Right renal pelvis (tissue), 4 donors: ENCODE data around the gene ZFP82. TPM values are rescaled to one million over a fixed set of nuclear protein-coding genes. Genes with fewer than 3 reads are reported as not detected.
A peak's percentile ranks its signal among the peaks of the same experiment; 100 is the strongest.

Experiments used
- DNase-seq, 4 donors: peaks; one replicate each; pipeline ENCODE4 v3.0.0-alpha.2; 2013; ENCODE audit warnings: low read depth in 4 of 4, low spot score in 3 of 4, missing footprints in 1 of 4
- polyA plus RNA-seq, 4 donors: library from polyadenylated mRNA; unstranded; fragments of 120-200 nt; gene quantifications; one replicate each; pipeline ENCODE4 v1.2.1, GENCODE V29; 2013; ENCODE audit not compliant: insufficient read length in 4 of 4

ZFP82 gene
- polyA plus RNA-seq = 10 to 100 TPM; 13.2 to 16.8 (median 16.0) TPM

DNA sequence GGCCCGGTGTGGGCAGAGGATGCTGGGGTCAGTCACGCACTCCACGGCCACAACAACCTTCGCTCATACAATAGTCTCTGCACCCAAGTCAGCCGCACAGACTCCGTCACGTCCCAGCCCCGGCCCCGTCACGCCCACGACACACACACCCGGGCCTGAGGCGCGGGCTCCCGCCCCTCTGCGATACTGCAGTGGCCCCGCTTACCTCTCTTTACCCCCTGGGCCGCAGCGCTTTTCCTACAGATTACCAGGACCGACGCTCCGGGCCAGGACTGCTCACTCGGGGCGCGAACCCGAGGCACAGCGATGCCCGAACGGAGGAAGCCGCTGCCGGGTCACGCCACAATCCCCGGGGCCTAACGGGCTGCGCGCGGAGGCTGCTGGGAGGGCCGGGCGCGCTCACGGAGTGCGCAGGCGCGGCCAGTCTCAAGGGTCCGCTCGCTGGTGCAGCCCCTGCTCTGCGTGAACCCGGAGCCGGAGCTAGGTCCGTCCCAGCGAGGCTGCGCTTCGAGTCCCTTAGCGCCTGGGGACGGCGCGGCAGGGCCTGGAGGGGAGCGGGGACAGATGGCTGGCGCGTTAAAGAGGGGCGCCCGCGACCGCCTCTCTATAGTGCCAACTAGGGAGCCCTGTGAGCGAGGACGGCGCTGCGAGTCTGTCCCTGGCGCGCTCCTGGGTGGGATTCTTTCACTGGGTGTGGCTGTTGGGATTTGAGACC is at the start of gene ZFP82:
Gene ZFP82, minus strand, starts transcription at position 358 of the 715 bp plus-strand sequence. CDS start 8,855 bp downstream, outside the sequence.
- peak; percentile 76 to 81 (median 79) for DNase-seq

DNA sequence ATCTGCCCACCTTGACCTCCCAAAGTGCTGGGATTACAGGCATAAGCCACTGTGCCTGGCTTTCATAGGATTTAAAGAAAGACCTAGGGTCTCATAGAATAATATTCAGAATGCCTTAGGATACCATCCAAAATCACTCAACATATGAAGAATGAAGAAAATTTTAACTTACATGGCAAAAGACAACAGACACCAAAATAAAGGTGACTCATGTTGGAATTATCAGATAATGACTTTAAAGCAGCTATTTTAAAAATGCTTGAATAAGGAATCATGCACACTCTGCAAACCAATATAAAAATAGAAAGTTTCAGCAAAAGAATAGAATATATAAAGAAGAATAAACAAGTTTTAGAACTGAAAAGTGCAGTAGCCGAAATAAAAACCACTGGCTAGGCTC is 41.6 kb upstream of the ZFP82 start:
- no peak for DNase-seq

DNA sequence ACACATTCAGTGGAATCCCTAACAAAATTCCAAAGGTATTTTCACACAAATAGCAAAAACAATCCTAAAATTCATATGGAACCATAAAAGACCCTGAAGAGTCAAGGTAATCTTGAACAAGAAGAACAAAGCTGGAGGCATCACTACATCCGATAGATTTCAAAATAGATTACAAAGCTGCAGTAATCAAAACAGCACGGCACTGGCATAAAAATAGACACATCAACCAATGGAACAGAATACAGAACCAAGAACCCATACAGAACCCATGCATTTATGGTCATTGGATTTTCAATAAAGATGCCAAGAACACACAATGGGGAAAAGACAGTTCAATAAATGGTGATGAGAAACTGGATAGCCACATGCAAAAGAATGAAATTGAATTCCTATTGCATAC is 38.4 kb upstream of the ZFP82 start:
- no peak for DNase-seq

DNA sequence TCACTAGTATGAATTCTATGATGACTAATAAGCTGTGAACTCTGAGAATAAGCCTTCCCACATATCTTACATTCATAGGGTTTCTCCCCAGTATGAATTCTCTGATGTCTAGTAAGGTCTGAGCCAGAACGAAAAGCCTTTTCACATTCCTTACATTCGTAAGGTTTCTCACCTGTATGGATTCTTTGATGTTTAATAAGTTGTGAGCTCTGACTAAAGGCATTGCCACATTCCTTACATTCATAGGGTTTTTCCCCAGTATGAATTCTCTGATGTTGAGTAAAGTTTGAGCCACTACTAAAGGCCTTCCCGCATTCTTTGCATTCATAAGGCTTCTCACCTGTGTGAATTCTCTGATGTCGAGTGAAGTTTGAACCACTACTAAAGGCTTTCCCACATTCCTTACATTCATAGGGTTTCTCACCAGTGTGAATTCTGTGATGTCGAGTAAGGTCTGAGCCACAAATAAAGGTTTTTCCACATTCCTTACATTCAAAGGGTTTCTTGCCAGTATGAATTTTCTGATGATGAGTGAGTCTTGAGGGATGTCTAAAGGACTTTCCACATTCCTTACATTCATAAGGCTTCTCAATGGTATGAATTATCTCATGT is 30.7 kb upstream of the ZFP82 start:
- DNase-seq = no peak

DNA sequence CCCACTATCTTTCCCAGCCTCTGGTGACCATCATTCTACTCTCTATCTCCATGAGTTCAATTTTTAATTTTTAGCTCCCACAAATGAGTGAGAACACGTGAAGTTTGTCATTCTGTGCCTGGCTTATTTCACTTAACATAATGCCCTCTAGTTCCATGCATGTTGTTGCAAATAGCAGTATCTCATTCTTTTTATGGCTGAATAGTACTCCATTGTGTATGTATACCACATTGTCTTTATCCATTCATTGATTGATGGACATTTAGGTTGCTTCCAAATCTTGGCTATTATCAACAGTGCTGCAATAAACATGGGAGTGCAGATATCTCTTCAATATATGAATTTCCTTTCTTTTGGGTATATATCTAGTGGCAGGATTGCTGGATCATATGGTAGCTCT is 22.9 kb upstream of the ZFP82 start:
- DNase-seq = no peak

DNA sequence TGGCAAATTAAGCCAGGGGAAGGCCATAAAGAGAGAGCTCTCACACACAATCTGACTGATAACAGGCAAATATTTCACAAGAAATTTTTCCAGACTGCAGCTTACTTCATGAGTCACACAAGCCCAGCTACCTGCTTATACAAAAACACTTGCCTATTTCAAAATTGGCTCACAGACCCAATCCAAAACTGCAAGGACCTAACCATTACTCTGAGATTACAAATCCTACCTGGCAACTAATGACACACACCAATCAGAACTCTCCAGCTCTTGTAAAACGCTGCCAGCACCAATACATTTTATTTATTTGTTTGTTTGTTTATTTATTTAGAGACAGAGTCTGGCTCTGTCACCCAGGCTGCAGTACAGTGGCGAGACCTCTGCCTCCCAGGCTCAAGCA is 18.1 kb upstream of the ZFP82 start:
- DNase-seq = no peak

DNA sequence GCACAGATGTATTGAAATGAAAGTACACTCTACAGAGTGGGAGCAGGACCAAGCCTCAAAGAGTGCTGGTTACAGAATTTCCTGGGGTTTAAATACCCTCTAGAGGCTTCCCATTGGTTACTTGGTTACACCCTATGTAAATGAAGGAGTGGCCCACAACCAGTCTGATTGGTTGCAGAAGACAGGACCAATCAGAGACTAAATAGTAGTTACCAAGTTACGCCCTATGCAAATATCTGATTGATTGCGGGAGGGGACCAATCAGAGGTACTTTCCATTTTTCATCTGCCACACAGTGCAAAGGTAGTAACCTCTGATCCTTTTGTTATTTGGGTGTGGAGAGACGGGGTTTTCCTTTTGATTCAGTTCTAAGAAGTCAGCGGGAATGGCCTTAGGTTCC is 5.5 kb upstream of the ZFP82 start:
- DNase-seq = no peak

DNA sequence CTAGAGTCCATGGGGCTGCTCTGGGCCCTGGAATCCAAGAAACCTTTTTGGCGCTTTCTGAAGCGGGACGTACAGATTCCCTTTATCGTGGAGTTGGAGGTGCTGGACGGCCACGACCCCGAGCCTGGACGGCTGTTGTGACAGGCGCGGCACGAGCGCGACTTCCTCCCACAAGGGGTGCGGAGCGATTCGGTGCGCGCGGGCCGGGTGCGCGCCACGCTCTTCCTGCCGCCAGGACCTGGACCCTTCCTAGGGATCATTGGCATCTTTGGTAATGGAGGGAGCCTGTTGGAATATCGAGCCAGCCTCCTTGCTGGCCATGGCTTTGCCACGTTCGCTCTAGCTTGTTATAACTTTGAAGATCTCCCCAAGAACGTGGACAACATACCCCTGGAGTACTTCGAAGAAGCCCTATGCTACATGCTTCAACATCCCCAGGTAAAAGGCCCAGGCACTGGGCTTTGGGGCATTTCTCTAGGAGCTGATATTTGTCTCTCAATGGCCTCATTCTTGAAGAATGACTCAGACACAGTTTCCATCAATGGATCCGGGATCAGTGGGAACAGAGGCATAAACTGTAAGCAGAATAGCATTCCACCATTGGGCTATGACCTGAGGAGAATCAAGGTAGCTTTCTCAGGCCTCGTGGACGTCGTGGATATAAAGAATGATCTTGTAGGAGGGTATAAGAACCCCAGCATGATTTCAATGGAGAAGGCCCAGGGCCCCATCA is 3.5 kb upstream of the ZFP82 start:
- peak in 1 of 4 donors; percentile 39 for DNase-seq

DNA sequence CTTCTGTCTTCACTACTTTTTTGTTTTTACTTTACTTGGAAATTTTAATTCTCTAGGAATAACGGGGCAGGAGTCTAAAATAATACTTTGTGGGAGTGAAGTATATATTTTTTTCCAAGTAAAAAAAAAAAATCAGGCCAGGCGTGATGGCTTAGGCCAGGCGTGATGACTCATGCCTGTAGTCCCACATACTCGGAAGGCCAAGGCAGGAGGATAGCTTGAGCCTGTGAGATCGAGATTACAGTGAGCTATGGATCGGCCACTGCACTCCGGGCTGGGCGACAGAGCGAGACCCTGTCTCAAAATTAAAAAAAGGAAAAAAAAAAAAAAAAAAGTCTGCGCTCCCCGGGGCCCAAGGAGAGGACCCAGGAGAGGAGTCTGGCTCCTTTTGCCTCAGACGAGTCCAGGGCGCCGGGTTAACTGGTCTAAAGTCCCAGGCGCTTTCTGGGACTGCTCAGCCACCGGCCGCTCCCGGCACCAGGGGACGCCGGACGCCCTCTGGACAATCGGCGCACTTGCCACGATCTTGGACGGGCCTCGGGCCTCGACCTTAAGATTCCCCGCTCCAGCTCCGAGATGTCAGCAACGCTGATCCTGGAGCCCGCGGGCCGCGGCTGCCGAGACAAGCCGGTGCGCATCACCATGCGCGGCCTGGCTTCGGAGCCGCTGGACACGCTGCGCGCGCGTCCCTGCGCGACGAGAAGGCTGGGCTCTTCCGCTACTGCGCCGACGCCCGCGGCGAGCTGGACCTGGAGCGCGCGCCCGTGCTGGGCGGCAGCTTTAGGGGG is 2.7 kb upstream of the ZFP82 start:
- DNase-seq = peak in 3 of 4 donors; percentile 23 to 48 (median 26)

DNA sequence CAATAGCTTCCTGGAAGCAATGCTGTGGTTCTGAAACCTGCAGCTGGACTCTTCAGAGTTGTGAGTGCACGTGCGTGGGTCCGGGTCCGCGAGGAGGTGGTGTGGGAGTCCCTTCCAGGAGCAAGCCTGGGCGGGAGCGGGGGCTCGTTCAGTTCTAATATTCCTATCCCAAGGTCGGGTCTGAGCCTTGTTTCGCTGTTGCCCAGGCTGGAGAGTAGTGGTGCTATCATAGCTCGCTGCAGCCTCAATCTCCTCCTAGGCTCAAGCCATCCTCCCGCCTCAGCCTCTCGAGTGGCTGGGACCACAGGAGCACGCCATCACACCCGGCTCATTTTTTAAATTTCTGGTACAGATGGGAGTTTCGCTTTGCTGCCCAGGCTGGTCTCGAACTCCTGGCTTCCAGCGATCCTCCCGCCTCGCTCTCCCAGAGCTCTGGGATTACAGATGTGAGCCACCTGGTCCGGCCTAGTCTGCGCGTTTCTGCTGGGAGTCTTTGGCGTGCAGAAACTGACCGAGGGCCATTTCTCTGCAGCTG is 625 bp downstream of the ZFP82 start:
- no peak for DNase-seq

DNA sequence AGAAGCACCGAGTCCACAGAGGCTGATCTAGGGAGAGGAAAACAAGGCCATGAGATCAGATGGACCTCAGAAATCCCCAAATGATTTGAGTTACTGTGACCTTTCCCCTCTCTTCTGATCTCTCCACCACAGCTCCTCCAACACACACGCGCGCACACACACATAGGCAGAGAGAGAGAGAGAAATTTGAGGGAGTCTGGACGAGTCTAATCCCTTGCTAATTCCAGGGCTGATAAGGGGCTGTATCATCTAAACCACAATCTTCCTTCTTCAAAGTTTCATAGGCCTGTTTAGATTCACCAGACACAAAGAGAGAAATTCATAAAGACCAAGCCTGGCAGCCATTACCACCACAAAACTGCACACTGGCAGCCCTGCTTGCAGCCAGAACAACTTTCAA is 8.6 kb downstream of the ZFP82 start:
- DNase-seq = no peak

DNA sequence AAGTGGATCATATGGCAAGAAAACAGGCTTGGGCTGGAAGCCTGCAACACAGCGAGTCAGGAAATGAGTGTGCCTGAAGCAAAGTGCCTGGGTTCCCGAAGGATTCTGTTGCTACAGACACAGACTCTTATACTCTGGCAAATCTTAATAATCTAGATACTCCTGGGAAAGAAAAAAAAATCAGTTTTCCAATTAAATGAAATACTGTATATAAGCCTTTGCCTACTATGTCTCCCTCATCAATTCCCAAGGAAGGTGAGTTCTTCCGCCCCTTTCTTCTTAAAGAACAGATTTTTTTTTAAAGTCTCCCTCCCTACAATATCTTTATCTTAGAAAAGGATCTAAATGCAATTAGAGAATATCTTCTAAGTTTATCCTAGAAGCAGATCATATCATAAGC is 10.3 kb downstream of the ZFP82 start:
- DNase-seq = no peak

DNA sequence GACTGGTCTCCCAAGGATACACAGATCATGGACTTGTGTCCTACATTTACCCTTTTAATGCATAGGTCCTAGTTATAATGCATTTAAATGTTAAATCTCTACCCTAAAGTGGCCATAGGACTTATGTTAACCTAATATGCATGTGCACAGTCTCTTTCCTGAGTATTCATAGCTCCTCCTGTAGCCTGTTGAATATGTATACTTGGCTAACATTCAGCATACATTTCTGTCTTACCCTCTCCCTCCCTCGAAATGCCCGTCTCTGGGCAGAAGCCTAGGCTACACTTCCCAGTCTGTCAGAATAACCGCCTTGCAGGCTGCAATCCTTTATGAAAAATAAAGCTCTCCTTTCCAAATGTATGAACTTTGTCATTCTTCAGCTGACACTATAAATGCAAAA is 13.9 kb downstream of the ZFP82 start:
- DNase-seq = no peak

DNA sequence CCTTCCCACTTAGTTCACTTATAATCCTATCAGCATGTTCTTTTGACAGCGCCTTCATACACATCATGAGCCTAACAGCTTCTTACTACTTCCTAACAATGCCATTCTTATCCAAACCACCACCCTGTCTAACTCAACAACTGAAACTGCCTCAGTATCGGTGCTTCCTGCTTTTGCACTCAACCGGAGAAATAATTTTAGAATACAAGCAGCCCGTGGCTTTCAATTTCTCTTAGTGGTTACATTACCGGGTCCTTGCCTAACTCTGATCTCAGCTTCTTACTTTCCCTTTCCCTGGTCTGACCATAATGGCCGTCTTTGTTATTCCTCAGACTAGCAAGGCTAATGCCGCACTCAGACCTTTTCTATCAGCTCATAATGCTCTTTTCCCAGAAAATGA is 17.0 kb downstream of the ZFP82 start:
- DNase-seq = no peak

DNA sequence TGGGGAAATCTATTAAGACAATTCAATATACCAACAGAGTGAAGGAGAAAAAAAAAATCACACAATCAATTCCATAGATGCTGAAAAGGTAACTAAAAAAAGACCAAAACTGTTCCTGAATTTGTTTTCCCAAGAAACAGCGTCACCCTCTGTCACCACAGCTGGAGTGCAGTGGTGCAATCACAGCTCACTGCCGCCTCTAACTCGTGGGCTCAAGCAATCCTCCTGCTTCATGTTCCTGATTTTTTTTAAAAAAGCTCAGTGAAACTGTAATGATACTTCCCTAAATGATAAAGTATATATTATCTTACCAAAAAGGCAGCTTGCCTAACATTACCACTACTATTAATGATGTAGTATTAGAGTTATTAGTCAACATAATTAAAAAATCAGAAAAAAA is 19.9 kb downstream of the ZFP82 start:
- no peak for DNase-seq

DNA sequence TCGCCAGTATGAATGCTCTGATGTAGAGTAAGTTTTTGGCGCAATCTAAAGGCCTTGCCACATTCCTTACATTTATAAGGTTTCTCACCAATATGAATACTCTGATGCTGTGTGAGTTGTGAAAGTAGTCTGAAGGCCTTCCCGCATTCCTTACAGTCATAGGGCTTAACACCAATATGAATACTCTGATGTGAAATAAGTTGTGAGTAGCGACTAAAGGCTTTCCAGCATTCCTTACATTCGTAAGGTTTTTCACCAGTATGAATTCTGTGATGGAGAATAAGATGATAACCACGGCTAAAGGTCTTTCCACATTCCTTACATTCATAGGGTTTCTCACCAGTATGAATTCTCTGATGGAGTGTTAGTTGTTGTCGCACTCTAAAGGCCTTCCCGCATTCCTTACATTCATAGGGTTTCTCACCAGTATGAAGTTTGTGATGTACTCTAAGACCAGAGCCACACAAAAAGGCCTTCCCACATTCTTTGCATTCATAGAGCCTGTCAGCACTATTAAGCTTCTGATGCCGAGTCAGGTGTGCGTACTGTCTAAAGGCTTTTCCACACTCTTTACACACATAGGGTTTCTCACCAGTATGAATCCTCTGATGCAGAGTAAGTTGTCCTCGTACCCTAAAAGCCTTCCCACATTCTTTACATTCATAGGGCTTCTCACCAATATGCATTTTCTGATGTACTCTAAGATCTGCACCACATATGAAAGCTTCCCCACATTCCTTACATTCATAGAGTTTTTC is 25.3 kb downstream of the ZFP82 start:
- no peak for DNase-seq

DNA sequence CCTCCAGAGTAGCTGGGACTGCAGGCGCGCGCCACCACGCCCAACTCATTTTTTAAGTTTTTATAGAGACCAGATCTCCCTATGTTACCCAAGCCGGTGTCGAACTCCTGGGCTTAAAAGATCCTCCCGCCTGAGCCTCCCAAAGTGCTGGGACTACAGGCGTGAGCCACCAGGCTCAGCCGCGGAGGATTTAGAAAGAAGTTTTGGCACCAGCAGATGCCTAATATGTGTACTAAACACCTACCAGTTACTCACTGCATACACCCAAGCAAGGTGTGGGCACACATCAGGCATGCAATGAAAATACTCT is 39.0 kb downstream of the ZFP82 start:
- DNase-seq = no peak

DNA sequence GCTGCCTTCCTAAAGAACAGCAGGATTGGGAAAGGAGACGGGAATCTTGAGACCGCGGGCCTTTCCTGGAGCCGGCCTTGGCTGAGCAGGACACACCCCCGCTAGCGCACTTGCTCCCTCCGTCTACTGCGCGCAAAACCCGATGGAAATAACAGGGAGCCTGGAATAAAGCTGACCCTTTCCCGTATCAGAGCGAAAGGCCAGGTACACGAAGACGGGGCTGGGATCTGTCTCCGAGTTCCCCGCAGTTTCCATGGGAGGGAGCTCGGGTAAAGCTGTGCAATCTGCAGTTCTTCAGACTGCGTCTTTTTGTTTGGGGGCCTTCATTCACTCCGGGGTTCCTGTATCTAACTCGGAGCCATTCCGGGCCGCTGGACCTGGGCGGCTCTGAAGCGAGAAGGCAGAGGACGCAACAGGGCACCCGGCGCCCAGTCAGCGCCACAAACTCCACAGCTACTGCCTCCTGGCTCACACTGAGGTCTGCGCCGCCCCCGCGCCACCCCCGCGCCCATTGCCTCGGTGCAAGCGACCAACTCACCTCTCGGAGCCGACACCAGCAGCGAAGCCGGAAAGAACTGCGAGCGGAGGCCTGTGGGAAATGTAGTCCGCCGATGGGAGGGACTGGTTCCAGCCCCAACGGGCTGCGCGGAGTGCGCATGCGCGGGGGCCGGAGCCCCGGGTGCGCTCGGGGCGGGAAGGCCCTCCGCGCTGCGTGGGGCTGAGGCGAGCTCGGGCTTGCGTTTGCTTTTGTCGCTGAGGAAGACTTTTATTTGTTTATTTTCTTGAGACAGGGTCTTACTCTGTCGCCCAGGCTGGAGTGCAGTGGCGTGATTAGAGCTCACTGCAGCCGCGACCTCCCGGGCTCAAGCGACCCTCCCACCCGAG is 39.6 kb downstream of the ZFP82 start, which contains the start of gene ZFP14:
Gene ZFP14, minus strand, starts transcription at position 577 of the 885 bp plus-strand sequence. CDS start 11,309 bp downstream, outside the sequence.
- peak; percentile 86 to 92 (median 89) for DNase-seq
